Prostate gland (tissue), 2 donors: ENCODE results near the gene SLC13A3.

Experiments used
- POLR2AphosphoS5 ChIP-seq: sonication (generic); formaldehyde crosslinking; IDR thresholded peaks from one replicate; pipeline ENCODE4 v1.6.1; 2017; ENCODE audit warnings: antibody characterized with exemption
- TF ChIP-seq, protein P1 (sequence below), 4 experiments: fragments of 200-600 bp in 2 of 4; fragments of 450-650 bp in 2 of 4; sonication (generic) in 2 of 4; IDR thresholded peaks; 1 replicate in 3 of 4; 2 replicates in 1 of 4; pipeline ENCODE4 v1.5.1; 2016 to 2019; ENCODE audit warnings: antibody characterized with exemption in 4 of 4, mild to moderate bottlenecking in 2 of 4, moderate library complexity in 2 of 4

DNA sequence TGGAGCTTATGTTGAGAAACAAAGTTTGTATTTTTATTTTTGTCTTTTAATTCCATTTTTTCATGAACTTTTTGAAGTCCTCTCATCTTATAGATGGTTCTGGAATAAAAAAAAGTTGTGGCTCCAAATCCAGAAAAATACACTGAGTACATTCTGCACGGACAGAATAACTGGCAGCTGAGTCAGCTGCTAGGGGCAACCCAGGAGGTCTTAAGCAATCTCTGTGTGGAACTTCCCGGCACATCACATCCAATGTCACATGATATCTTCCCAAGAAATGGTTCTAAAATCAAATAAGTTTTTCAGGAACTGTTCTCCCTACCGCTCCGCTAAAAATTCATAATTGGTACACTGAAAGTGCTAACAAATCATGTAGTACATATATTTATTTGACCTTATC is 29.8 kb downstream of the SLC13A3 start:
- TF ChIP-seq, protein P1, sequence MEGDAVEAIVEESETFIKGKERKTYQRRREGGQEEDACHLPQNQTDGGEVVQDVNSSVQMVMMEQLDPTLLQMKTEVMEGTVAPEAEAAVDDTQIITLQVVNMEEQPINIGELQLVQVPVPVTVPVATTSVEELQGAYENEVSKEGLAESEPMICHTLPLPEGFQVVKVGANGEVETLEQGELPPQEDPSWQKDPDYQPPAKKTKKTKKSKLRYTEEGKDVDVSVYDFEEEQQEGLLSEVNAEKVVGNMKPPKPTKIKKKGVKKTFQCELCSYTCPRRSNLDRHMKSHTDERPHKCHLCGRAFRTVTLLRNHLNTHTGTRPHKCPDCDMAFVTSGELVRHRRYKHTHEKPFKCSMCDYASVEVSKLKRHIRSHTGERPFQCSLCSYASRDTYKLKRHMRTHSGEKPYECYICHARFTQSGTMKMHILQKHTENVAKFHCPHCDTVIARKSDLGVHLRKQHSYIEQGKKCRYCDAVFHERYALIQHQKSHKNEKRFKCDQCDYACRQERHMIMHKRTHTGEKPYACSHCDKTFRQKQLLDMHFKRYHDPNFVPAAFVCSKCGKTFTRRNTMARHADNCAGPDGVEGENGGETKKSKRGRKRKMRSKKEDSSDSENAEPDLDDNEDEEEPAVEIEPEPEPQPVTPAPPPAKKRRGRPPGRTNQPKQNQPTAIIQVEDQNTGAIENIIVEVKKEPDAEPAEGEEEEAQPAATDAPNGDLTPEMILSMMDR (IDR thresholded peaks at IDR 0.05) = no peak
- TF ChIP-seq POLR2AphosphoS5 = no peak
